Stimulated activated CD4-positive, alpha-beta T cell treated with anti-CD3 and anti-CD28 coated beads, Interleukin-12 subunit alpha, Interleukin-12 subunit beta, amount 100 ng/mL, for 24 hours (primary cell): ENCODE measurements around the gene AMY2B.
A peak's percentile ranks its signal among the peaks of the same experiment; 100 is the strongest.
"Not testable (repeated sequence)": the region's sequence is repeated elsewhere in the genome, so short reads cannot be mapped to it uniquely, and the experiment has no call there.

Source experiments
- DNase-seq, 2 experiments: peaks; one replicate each; pipeline ENCODE4 v3.0.0-alpha.2; 2020; ENCODE audit warnings: low read depth in 2 of 2

The AMY2B gene

DNA sequence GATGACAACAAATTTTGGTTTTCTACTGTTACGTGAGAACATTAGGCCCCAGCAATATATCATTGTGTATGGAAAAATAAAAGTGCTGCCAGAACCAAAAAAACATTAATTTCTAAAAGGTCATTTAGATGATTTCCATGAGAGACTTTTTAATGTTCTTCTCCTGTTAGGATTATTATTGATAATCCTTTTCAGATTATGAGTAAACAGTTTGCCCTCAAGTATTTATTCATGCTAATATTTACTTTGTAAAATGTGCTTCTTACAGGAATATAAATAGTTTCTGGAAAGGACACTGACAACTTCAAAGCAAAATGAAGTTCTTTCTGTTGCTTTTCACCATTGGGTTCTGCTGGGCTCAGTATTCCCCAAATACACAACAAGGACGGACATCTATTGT lies at the start of gene AMY2B:
Gene AMY2B, plus strand, starts transcription at position 301 of the 400 bp plus-strand sequence. Its CDS starts 14 bp downstream, at position 315.
- DNase-seq: not testable (repeated sequence)

DNA sequence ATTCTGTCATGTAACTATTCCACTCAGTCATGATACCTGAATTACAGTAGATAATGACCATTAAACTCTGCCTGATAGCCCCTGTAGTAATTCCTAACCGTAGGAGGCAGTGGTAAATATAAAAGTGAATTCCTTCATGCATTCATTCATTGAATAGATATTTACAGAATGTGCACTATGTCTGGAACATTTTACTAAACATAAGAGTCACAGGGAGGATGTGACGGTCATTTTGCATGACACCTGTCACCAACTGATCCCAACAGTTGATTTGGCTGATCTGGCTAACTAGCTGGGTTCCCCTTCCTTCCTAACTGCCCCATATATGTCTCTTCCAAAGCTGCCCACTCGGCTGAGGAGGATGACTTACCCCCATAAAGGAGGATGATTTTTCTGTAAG lies 48.0 kb upstream of the AMY2B start:
- no peak for DNase-seq

DNA sequence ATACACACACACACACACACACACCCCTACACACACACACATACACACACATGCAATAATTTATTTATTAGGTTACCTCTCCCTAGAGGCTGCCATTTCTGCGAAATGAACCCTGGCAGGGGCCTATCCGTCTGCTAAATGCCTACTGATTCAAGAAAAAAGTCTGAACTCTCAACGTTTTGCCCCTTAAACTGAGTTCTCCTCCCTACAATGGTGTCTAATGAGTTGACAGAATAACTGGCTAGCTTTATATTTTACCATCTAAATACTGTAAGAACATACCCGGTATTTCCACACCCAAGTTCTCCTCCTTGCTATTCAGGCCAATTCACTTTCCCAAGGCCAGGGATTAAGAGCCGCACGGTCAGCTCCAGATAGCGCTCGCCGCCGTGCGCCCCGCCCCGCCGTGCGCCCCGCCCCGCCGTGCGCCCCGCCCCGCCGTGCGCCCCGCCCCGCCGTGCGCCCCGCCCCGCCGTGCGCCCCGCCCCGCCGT lies 46.2 kb upstream of the AMY2B start:
- no peak for DNase-seq

DNA sequence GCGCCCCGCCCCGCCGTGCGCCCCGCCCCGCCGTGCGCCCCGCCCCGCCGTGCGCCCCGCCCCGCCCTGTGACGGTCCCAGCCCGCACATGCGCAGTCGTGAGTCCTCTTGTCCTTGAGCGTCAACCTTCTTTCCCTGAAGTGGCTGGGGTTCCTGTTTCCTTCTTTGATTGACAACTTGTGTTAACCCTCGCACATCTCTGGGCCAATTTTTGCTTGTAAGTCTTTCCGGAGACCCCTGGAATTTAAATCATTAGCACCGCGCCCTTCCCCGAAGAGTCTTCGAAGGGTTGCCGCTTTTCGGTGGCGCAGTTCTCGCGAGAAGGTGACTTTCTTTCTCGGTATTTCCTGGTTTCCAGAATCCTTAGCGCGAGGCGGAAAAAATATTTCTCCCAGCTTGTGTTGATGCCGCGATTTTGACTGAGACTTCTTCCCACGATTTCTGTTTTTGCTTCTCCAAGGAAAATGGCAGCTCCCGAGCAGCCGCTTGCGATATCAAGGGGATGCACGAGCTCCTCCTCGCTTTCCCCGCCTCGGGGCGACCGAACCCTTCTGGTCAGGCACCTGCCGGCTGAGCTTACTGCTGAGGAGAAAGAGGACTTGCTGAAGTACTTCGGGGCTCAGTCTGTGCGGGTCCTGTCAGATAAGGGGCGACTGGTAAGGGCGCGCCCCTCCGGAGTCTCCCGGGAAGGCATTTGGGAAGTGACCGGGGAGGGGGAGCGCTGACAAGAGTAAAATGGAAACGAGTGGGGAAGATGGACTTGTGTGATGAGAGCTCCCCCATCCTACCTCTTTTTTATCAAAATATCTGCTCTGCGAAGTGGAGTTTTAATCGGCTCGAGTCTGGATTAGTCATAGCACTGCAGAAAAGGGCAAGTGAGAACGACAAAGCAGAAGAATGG lies 45.5 kb upstream of the AMY2B start, which contains the start of gene RNPC3:
Gene RNPC3, plus strand, starts transcription at position 93 of the 901 bp plus-strand sequence. Its CDS starts 372 bp downstream, at position 465.
- DNase-seq: peak; percentile 66 to 76

DNA sequence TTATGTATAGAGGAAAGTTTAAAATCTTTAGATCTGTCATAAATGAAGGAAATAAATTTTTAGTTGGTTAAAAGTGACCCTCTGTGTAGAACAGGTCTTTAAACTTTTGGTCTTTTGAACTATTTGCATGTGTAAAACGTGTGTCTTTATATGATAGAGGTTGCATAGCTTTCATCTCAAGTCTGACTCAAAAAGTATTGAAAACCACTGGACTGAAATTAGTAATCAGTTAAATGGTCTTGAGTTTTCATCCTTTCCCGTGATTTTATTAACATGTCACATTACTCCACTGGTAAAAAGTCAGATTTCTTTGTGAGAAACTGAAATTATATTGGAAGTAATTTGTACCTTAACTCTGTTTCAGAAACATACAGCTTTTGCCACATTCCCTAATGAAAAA lies 44.1 kb upstream of the AMY2B start:
- no peak for DNase-seq

DNA sequence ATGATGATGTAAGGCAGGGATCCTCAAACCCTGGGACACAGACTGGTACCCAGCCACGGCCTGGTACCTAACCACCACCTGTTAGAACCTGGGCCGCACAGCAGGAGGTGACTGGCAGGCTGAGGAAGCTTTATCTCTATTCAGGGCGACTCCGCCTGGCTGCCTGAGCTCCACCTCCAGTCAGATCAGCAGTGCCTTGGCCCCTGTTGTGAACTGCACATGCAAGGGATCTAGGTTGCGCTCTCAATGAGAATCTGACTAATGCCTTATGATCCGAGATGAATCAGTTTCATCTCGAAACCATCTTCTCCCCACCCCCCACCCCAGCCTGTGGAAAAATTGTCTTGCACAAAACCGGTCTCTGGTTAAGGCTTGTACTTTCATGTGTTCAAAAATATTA lies 41.6 kb upstream of the AMY2B start:
- DNase-seq: peak; percentile 23 to 47

DNA sequence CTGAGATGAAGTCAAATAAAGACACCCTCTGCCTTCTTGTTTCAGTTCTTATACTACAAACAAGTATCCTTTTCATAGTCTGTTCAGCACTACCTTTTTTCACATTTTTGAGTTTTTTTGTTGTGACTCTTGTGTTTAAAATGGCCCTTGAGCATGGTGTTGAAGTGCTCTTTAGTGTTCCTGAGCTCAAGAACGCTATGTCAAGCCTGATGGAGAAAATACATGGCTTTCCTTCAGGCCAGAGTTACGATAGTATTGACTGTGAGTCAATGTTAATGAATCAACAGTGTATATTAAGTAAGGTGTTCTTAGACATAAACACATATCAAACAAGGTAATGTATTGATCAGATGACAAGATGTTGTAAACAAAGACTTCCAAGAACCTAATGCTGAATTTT lies 33.2 kb upstream of the AMY2B start:
- no peak for DNase-seq

DNA sequence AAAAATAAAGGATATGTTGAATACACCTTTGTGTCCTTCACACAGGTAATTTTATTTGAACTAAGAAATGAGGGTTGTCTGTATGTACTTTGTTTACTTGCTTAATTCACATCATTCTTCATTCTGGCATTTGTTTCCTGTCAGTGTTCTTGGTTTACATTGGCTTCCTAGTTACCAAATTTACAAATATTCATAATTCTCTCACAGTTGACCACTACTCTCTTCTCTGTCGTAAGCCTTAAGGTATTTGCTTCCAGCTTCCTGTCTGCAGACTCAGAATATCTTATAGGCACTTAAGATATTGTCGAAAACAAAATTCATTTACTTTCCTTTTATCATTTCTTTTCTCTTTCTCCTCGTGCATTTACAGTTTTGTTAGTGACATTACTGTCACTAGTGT lies 30.0 kb upstream of the AMY2B start:
- DNase-seq: no peak

DNA sequence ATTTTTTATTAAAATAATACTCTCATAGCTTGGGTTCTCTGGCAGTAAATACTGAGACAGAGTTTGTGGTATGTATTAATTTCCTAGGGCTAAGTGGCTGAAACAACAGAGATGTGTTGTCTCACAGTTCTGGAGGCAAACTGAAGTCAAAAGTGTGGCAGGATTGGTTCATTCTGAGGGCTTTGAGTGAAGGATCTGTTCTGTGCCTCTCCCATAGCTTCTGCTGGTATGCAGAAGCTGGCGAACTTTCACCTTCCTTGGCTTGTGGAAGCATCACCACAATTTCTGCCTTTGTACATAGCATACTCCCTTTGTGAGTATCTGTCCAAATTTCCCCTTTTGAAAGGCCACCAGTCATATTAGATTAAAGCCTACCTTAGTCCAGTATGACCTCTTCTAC lies 24.9 kb upstream of the AMY2B start:
- DNase-seq: no peak

DNA sequence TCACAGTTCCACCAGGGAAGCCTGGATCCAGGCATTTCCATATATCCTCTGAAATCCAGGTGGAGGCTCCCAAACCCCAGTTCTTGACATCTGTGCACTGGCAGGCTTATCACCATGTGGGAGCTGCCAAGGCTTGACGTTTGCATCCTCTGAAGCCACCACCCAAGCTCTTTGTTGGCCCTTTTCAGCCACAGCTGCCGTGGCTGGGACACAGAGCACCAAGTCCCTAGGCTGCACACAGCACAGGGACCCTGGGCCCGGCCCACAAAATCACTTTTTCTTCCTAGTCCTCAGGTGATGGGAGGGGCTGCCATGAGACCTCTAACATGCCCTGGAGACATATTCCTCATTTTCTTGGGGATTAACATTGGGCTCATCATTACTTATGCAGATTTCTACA lies 23.5 kb upstream of the AMY2B start:
- no peak for DNase-seq

DNA sequence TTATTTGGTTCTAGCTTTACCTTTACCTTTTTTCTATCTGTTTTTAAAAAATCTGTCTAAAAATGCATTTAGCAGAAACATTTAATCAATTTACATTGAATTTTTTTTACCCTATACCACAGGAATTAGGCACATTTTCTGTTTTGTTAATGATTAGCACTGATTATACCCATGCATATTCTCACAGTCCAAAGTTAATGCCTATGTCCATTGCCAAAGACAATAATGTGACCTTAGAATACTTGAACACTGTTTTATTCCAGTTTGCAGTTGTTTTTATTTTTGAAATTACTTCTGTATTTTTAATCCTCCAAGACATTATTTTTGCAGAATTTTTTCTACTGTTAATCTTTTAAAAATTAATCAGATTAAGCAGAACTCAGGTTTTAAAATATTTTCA lies 11.0 kb upstream of the AMY2B start:
- no peak for DNase-seq

DNA sequence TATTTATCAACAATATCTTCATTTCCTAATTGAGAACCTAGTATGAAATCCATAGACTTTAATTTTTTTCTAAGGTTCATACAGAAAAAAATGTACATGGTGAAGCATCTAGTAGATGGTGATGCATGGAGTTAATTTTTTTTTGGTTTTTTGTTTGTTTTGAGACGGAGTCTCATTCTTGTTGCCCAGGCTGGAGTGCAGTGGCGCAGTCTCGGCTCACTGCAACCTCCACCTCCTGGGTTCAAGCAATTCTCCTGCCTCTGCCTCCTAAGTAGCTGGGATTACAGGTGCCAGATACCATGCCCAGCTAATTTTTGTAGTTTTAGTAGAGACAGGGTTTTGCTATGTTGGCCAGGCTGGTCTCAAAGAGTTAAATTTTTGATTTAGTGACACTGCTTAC lies 10.3 kb upstream of the AMY2B start:
- DNase-seq: not testable (repeated sequence)

DNA sequence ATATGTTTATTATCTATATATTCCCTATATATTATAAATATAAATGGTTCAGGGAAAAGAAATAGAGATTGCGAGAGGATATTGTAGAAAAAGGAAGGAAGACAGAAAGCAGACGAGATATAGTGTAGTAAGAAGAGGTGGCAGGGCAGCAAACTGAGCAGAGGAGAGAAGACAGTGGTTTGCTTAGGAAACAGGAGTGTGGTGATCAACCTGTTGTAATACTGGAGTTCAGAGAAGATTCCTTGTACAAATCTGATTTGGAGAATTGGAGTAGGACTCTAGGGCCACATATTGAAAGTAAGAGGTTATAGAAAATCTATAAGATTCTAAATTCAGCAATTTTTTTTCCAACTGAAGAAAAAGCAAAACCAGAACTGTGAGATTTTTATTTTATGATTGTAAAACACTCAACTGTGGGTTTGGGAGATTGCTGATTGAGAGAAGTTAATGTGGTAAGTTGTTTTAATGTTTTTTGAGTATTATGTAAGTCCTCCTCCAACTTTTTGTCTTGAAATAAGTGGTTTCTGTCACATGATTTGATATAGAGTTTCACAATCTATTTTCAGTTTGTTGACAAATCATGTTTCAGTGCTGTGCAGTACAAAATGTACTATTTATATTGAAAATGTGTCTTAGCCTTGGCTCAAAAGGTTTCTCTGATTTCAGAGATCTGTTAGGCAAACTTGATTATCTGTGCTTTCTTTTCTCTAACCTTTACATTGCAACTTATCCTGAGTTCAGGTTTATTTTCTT lies 9.6 kb upstream of the AMY2B start:
- no peak for DNase-seq

DNA sequence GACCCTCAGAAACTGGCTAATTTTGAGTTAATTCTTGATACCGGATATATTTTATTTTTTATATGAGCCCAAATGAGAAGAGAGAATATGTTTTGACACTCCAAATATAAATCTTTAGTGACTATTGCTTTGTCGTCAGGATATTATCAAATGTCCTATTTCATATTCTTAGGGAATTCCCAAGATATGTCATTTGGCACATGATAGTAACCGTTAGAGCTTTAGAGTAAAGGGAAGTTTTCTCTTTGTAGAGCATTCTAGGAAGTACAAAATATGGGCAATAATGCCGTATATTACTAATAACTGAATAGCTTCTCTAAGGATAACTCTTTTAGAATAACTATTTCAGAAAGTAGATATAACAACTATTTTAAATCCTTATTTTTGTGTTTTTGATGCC lies 8.3 kb upstream of the AMY2B start:
- DNase-seq: no peak

DNA sequence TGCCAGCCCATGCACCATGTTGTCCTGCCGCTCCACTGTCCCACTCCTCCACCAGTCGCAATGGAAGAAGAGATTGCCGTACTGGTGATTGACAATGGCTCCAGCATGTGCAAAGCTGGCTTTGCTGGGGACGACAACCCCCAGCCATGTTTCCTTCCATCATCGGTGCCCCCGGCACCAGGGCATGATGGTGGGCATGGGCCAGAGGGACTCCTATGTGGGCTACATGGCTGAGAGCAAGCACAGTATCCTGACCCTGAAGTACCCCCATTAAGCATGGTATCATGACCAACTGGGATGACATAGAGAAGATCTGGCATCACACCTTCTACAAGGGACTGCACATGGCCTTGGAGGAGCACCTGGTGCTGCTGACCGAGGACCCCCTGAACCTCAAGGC lies 1.9 kb upstream of the AMY2B start:
- DNase-seq: no peak

DNA sequence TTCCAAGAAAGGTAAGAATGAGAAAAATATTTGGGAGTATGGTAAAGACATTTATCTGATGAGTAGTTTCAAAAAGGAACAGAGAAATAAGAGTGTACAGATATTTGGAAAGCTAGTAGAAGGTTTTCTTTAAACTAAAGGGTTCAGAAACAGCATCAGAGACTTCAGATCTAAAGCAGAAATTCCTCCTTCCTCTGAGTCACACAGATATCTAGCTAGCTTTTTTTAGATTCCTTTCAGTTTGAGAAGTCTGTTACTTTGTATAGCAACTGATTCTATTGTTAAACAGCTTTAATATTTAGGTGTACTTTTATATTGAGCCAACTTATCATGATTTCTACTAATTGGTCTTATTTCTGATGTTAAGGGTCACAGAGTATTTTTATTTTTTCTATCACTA lies 4.7 kb downstream of the AMY2B start:
- DNase-seq: no peak

DNA sequence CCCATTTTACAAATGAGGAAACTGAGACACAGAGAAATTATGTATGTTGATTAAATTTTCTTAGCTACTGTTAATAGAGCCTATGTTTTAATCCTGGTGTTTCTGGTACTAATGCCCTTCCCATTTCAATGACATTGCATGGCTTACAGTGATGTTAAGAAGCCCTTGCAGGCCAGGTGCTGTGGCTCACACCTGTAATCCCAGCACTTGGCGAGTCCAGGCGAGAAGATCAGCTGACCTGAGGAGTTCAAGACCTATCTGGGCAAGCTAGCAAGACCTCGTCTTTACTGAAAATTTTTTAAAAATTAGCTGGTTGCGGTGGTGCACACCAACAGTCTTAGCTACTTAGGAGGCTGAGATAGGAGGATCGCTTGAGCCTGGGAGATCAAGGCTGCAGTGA lies 5.4 kb downstream of the AMY2B start:
- DNase-seq: not testable (repeated sequence)

DNA sequence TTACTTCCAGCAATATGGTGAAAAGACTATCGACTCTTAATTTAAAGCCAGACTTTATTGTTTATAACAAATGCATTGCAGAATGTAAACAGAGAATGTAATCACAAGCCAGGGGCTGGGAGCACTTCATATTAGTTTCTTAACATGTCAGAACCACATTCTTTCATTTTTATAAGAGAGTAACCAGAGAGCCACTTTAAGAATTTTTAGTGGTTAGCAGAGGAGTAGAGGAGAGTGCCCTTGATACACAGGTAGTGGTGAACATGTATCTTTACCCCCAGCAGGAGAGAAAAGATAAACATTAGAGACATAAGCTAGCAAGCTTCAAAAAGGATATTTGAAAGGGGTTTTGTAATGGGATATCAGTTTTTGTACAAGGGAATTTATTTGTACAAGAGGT lies 11.1 kb downstream of the AMY2B start:
- no peak for DNase-seq

DNA sequence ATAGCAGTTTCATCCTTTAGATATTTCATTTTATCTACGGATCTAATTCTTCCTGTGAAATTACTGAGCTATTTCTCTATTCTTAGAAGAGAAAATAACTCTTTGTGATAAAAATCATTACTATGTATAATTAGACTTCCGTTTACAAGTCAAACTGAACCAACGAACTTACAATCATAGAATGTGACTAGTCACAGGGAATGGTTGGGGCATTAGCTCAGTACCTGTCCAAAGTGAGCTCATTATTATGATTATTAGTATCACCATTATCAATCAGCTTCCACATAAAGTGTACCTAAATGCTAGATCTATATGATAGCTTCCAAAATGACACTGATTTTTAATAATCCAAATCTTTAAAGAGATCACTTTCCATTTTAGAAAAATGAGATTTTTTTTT lies 12.5 kb downstream of the AMY2B start:
- DNase-seq: no peak

DNA sequence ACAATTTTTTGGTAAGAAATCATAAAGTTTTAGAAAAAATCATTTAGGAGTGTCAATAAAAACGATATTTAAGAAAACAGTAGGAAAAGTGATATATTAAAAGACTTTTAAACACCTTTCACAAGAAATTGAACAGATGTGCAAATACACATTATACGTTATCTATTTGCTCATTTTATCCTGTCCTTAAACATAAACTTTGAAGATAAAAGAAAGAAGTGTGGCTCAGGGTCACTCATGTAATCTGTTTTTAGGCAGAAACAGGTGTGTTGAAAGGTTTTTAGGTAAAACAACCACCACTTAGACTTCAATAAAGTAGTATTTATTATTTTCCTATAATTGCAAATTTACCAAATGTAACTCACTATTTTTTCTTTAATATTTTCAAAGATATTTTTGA lies 13.1 kb downstream of the AMY2B start:
- no peak for DNase-seq

DNA sequence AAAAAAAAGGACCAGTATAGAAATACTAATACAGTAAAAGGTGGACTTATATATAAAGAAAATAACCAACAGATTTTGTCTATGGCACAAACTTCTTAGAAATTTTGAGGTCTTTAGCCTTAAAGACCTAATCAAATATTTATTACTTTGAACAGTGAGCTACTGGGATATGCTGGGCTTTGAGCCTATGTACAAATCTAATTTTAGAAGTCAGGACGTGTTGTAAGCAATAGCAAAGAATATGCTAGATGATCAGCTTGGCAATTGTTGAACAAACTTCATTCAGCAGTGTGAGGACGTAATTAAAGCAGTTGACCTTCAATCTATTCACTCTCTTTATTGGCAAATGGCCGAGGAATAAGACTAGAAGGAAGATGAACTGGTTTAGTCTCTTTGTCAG lies 31.4 kb downstream of the AMY2B start:
- DNase-seq: not testable (repeated sequence)

DNA sequence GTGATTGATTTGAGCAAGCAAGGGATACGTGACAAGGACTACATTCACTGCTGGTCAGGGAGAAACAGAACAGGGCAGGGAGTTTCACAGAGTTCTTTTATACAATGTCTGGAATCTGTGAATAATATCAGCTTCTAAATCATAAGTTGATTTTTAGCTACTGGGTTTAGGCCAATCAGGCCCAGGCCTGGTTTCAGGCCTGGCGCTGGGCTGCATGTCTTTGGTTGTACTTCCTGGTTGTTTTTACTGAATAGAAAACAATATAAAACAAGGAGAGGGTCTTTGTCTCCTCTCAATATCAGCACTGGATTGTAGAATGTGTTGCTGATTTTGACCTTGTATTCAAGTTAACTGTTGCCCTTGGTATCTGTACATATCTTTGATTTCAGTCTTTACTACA lies 45.0 kb downstream of the AMY2B start:
- no peak for DNase-seq

DNA sequence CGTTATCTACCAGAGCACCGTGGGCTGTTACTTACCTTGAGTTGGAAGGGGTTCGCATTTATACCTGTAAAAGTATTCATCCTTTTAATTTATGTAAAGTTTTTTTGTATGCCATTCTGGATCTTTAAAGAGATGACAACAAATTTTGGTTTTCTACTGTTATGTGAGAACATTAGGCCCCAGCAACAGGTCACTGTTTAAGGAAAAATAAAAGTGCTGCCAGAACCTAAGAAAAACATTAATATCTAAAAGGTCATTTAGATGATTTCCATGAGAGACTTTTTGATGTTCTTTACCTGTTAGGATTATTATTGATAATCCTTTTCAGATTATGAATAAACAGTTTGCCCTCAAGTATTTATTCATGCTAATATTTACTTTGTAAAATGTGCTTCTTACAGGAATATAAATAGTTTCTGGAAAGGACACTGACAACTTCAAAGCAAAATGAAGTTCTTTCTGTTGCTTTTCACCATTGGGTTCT lies 45.6 kb downstream of the AMY2B start, which contains the start of gene AMY2A:
Gene AMY2A, plus strand, starts transcription at position 434 of the 484 bp plus-strand sequence. Its CDS starts 14 bp downstream, at position 448.
- DNase-seq: not testable (repeated sequence)
